HTERT RPE-1 (cell line): ENCODE results near the gene ANKRD53.

Experiments used
- in situ Hi-C: fragments of 300-500 bp; cut with MboI; formaldehyde crosslinking; loops from 4 replicates; pipeline ENCODE4 v1.14.3; 2020; ENCODE audit warnings: low sequenced_read_pairs

ANKRD53 gene

DNA sequence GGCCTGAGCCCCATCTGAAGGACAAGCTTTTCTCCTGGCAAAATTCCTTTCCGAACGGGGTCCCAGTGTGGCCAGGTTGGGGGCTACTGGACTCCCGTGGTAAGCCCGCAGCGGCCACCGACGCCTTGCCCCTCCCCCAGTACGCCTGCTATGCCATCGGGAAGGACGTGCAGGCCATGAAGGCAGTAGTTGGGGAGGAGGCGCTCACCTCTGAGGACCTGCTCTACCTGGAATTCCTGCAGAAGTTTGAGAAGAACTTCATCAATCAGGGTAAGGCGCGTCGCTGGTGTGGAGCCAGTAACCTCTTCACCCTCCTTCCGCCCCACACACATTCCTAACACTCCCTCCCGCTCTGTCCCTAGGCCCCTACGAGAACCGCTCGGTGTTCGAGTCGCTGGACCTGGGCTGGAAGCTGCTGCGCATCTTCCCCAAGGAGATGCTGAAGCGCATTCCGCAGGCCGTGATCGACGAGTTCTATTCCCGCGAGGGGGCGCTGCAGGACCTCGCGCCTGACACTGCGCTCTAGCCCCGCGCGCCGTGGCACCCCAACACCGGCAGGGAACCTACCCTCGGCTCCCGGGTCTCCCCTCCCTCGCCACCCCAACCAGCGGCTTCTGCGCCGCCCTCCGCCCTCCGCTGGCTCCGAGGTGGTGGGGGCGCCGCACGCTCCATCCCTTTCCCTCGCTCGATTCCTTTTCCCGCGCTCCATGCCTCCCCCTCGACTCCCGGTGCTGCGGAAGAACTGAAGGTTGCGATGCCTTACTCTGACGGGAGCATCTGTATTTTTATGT is 13.6 kb upstream of the ANKRD53 start:
- in situ Hi-C loops, result no loop called here

DNA sequence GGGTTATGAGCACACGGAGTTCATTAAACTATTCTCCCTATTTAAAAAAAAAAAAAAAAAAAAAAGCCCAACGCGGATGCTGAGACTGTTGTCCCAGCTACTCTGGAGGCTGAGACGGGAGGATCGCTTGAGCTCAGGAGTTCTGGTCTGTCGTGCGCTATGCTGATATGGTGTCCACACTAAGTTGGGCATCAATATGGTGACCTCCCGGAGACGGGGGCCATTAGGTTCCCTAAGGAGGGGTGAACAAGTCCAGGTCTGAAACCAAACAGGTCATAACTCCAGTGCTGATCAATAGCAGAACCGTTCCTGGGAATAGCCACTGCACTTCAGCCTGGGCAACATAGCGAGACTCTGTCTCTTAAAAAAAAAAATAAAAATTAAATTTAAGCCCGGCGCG is 12.9 kb upstream of the ANKRD53 start:
- in situ Hi-C loops, result no loop called here

DNA sequence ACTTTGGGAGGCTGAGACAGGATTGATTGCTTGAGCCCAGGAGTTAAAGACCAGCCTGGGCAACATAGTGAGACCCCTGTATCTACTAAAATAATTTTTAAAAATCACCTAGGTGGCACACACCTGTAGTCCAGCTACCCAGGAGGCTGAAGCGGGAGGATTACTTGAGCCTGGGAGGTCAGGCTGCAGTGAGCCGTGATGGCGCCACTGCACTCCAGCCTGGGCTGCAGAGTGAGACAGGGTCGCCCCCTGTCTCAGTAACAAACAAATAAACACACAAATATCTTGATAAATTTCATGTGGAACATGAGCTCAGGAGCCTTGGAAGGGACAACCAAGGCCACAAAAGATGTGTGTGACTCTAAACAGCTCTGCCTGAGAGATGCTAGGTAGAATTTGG is 11.7 kb upstream of the ANKRD53 start:
- in situ Hi-C loops, result no loop called here

DNA sequence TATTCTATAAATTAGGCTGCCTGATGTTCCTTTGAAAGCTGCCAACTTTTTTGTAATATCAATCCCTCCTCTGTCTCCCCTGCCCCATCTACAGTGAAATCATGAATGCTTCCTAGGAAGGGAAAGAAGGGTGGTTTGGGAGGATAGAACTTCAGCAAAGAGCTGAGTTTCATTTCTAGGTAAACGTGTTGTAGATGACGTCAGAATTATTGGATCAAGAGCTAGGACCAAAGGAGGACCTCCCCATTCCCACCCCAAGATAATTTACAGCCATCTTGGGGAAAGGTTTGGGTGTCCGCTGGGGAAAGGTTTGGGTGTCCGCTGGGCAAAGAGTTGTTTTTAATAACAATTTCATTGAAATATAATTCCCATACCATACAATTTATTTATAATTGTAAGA is 11.2 kb upstream of the ANKRD53 start:
- in situ Hi-C loops, result no loop called here

DNA sequence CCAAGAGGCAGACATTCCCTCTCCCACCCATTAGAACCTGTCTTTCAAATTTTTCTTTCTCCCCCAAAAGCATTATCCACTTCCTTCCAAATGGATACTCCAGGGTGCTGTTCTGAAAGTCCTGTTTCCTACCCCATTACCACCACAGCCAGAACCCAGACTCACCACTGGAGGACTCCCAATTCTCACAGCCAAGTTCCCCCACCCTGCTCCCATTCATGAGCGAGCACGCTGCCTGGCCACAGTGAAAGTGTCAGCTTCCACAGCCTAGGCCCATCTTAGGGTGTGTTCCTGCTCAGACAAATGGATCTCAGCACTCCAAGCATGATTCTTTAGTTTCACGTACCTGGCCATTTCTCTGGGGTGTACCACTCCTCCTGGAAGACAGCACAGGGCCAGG is 3.8 kb upstream of the ANKRD53 start:
- in situ Hi-C loops, result no loop called here

DNA sequence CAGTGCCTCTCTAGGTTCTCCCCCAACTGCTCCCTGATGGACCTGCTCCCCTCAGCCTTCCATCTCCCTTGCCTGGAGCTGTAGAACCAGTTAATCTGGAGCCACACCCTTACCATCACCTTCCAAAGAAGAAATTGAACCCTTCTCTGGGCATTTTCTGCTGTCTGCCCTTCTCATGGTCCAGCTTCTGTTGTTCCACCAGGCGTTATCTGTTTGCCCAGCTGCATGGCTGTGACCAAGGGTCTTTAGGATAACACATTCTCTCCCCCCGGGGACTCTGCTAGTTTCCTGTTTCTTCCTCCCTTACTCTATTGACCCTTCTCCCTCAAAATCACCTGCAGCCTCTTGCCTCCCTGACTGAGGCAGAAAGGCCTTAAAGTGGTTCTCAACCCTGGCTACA is 3.2 kb upstream of the ANKRD53 start:
- in situ Hi-C loops, result no loop called here

DNA sequence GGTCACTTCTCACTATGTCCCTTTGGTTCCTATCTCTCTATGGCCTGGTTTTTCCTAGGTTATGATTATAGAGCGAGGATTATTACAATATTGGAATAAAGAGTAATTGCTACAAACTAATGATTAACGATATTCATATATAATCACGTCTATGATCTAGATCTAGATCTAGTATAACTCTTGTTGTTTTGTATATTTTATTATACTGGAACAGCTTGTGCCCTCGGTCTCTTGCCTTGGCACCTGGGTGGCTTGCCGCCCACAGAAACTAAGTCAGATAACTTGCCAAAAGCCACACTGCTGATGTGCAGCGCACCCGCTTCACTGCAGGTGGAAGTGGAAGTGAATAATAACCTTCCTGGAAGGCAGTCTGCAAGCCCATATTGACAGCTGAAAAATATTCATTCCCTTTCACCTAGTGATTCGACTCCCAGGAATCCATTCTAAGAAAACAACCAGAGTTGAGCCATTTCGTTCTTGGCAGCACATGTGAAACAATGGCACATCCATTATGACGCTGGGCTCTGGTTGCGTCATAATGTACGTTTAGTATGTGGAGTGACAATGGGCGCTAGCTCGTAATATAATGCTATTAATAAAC is 725 bp upstream of the ANKRD53 start:
- in situ Hi-C loops, result no loop called here

DNA sequence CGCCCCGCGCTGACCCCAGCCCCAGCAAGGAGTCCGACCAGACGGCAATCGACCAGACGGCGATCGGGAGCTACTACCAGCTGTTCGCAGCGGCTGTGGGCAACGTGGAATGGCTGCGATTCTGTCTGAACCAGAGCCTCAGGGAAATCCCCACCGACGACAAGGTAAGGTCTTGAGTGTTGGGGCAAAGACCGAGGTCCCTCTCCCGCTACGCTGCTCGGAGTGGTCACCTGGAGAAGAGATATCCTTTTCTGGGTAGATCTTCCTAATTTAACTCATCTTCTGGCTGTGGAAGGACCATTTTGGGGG is 704 bp downstream of the ANKRD53 start:
- in situ Hi-C loops, result no loop called here

DNA sequence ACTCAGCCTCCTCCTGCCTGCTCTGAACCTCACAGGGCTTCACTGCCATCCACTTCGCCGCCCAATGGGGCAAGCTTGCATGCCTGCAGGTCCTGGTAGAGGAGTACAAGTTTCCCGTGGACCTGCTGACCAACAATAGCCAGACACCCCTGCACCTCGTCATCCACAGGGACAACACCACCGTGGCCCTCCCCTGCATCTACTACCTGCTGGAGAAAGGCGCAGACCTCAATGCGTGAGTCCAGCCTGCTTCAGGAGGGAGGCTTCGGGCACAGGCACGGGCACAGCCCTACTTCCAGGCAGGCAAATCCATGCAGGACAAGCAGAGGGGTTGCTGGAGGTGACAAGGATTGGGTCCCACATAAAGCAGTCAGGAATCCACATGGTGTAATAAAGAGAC is 1.2 kb downstream of the ANKRD53 start:
- in situ Hi-C loops, result no loop called here

DNA sequence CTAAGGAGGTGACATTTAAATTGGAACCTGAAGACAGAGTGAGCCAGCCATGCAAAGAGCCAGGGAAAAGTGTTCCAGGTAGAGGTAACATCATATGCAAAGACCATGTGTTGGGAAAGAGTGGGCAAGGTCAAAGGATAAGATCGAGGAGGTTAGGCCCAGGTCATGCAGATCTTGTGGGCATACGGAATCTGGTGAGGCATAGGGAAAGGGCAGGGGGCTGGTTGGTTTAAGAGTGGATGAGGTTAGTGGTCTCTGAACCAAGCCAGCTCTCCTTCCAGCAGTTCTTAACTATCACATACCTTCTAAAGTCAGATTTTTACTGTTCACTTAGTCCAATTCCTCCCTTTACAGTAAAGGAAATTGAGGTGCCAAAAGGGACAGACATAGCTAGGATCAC is 3.0 kb downstream of the ANKRD53 start:
- in situ Hi-C loops, result no loop called here

DNA sequence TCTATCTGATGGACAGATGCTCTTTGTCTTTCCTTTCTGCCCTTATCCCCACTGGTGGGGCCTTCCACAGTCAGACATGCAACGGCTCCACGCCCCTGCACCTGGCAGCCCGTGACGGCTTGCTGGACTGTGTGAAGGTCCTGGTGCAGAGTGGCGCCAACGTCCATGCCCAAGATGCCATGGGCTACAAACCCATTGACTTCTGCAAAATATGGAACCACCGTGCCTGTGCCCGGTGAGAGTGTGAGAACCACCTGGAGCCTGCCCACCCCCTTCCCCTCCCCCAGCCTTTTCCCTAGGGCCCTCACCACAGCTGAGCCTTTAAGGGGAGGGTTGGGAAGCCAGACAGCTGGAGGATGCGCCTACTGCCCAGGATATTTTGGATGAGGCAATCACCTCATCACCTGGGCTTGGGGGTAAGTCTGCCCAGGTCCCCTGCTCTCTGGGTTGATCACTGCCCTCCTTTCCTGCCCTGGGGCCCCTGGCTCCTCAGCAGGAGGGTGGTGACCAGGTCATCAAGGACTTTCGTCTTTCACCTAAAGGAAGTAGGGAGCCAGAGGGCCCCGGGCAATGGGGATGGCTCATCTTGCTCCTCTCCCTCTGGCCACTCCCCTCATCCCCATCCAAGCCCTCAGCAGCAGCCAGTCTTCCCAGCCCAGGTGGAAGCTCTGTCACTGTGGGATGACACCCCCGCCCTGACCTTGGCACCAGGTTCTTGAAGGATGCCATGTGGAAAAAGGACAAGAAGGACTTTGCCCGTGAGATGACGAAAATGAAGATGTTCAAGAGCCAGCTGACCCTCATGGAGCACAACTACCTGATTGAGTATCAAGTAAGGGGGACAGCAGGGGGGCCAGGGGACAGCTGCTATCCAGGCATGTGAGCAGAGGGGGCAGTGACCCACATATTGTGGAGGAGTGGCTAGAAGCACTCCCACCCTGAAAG is 3.7 kb downstream of the ANKRD53 start:
- in situ Hi-C loops, result no loop called here

DNA sequence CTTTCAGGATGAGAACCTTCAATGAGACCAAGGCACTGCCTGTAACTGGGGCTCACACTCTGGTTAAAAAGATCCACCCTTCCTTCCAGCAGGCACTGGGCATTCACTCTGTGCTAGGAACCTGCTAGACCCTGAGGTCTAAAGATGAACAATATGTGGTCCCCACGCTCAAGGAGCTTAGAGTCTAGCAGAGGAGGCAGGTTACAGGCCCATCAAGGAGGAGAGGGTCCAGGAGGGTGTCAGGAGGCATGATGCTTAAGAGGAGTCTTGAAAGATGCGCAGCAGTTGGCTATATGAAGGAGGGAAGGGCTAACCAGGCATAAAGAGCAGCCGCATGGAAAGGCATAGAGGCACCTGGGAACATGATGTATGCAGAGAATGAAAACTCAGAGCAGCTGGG is 4.5 kb downstream of the ANKRD53 start:
- in situ Hi-C loops, result no loop called here

DNA sequence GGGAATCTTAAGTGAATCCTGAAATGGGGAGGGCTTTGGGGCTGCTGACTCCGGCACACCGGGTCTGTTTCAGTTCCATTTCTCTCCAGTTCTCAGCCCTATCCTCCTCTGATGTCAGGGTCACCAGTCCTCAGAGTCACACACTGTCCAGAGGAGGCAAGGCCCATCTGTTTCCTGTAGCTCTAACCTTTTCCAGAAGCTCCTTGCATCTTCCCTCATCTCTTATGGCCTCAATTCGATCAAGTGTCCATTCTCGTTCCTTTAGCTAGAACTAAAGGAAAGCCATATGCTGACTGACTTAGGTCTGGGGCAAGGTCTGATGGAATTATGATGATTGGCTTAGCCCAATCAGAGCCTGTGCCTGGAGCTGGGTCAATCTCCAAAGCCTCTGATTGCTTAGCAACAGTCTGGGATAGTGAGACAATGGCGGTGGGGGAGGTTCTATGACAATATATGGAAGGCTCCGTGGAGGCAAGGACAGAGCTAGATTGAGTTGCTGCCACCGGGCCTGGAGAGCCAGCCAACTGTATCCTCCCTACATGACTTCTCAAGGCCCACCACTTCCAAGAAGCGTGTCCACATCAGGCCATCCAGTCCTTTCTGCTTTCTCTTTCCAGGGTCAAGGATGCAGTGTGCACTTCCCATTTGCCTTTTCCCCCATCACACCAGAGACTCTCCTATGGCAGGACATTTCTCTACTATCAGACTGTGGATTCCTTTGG is 5.2 kb downstream of the ANKRD53 start:
- in situ Hi-C loops, result no loop called here

DNA sequence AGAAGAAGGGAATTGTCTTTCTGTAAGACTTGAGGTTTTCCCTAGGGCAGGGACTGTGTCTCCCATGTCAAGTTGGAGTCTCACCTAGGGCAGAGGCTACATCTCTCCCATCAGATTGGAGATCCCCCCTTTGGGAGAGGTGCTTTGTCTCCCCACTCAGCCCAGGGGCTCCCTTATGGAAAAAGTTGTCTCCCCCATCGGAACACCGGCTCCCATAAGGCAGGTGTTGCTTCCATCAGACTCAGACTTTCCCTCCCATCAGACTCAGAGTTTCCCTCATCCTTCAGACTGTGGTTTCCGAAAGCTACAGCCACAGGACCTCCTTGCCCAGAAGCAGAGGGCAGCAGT is 5.8 kb downstream of the ANKRD53 start:
- in situ Hi-C loops, result no loop called here

DNA sequence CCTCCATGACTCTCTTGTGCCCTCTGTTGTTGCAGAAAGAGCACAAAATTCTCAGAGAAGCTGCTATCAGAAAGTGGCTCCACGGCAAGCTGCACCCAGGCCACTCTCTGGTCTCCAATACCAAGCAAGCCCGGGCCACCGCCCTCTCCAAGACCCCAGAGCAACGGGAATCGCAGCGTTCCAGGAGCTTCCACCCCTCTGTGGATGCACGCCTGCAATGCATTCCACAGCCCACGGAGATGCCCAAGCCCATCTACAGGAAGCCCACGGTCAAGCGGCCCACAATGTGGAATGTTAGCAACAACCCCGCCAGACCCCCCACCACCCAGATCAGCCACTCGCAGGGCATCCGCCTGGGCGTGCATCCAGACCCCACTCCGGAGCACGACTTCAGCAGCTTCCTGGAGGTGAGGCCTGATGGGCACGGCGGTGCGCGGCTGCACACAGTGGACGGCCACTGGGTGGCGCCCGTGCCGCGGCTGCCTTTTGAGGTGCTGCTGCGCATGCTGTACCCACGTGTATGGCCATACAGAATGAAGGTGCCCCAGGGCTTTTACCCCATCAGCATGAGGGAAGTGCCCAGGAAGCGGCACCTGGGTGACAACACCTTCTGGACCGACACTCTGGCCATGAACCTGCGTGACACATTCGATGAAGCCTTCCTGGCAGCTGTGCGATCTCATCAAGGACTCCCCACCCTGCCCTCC is 6.3 kb downstream of the ANKRD53 start:
- in situ Hi-C loops, result no loop called here

DNA sequence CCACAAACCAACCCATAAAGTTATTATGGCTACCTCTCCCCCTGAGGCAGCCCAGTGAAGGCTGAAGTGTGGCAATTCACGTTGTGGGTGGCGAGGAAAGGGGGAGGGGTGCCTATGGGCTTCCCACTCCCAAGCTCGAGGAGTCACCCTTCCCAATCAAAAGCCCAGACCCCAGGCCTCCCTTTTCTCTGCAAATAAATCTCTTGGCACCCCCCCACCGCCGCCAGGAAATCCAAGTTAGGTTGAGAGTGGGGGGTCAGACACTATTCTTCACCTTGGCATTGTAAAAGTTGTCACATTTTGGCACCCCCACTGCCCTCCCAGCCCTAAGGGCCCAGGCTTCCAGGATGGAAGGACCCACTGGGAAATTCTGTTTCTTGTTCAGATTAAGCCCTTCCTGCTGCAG is 6.9 kb downstream of the ANKRD53 start:
- in situ Hi-C loops, result no loop called here

DNA sequence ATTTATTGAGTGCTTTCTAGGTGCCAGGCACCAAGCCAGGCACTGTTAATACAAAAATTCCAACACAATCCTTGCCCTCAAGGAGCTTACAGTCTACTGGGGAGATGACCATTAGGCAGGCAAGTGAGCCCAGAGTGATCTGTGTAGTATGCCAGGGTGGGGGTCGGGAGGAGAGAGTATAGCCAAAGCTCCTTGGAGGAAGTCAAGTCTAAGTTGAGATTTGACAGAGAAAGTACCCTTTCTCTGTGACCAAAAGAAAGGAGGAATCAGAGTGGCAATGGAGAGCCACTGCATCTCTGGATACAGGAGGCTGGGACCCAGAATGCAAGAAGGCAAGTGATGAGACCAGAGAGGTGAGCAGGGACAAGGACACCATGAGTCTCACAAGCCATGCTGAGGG is 7.5 kb downstream of the ANKRD53 start:
- in situ Hi-C loops, result no loop called here

DNA sequence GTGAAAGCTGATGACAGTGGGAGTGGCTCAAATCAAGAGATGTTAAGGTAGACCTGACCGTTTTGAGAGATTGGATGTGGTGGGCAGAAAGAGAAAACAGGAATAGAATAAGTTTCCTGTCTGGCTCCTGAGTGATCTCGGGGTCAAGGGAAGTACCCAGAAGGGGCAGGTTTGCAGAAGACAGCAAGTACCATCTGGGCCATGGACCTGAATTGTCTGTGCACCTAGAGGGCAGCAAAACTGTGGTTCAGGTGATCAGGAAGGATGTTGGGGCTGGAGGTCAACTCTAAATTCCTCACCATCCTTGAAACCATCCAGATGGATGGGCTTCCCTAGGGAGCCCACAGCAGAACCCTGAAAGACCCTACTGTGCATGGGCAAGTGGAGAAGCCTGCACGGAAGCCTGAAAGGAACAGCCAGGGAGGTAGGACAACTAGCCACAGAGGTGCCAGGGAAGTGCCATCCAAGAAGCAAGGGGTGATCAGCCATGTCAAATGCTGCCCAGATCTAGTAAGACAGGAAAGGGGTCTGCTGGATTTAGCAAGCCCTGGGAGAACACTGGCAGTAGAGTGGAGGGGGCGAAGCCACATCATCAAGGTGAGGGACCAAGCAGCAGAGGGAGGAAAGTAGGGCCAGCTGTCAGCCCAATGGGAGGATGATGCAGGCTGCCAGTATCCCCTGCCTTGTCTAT is 8.2 kb downstream of the ANKRD53 start:
- in situ Hi-C loops, result no loop called here

DNA sequence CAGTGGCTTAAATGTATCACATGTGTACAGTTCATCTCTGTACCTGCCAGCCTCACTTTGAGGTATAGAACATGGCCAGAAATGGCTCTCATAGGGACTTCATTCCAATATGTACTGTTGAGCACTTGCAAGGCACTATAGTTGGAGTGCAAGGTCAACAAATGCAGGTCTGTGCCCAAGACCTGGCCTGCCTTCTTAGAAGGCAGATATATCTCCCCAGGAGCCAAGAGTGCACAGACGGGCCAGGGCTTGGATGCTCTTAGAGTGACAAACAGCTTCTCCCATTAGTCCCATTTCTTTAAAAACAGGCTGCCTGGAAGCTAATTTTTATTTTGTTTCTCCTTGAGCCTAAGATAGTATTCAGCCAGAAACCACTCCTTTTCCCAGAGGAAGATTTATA is 9.0 kb downstream of the ANKRD53 start:
- in situ Hi-C loops, result no loop called here

DNA sequence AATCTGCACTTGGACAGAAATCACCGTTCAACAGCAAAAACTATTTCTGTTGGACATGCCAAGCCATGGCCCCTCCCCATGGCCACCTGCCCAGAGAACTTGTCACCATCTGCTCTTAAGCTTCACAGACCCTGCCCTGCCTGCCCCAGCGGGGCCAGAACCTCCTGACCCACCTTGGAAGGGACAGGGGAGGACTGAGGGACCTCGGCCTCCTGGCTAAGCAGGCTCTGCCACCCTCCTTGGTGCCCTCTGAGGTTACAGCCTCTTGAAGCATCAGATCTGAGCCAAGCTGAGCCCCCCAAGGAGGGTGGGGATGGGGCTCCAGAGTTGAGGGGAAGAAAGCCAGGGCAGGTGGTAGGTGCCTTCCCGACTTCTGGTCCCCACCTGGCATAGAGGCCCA is 9.7 kb downstream of the ANKRD53 start:
- in situ Hi-C loops, result no loop called here
